Measurements from ENCODE around the gene RAPGEF1.

DNA sequence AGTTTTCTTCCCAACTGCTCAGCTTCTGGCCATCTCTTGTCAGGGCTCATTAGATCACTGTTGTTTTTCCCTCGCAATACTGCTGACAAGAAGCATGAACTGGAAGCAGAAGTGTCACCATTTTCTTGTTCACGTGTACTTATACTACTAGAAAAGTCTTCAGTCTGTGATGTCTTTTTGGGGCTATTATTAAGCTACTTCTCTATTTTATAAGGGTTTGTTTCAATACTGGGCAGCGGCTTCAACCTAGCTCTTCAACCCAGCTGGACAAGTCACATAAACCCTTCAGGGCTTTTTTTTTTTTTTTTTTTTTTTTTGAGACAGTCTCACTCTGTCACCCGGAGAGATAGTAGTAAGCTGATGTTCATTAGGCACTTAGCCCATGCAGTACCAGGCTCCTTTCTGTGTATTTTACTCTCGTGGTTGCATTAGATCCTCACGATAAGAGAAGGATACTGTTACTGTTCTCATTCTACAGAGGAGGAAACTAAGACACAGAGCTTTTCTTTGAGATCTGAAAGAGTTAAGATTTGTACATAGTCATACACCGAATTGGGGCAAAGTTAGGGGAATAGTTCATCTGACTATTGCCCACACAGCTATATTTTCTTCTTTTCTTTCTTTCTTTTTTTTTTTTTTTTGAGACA, 20.5 kb downstream of the RAPGEF1 start:
- TF ChIP-seq, protein P1, sequence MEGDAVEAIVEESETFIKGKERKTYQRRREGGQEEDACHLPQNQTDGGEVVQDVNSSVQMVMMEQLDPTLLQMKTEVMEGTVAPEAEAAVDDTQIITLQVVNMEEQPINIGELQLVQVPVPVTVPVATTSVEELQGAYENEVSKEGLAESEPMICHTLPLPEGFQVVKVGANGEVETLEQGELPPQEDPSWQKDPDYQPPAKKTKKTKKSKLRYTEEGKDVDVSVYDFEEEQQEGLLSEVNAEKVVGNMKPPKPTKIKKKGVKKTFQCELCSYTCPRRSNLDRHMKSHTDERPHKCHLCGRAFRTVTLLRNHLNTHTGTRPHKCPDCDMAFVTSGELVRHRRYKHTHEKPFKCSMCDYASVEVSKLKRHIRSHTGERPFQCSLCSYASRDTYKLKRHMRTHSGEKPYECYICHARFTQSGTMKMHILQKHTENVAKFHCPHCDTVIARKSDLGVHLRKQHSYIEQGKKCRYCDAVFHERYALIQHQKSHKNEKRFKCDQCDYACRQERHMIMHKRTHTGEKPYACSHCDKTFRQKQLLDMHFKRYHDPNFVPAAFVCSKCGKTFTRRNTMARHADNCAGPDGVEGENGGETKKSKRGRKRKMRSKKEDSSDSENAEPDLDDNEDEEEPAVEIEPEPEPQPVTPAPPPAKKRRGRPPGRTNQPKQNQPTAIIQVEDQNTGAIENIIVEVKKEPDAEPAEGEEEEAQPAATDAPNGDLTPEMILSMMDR (IDR thresholded peaks at IDR 0.05), result no peak
- TF ChIP-seq POLR2A (IDR thresholded peaks at IDR 0.05), result no peak
